ENCODE results near the gene HMCN2.

The HMCN2 gene

DNA sequence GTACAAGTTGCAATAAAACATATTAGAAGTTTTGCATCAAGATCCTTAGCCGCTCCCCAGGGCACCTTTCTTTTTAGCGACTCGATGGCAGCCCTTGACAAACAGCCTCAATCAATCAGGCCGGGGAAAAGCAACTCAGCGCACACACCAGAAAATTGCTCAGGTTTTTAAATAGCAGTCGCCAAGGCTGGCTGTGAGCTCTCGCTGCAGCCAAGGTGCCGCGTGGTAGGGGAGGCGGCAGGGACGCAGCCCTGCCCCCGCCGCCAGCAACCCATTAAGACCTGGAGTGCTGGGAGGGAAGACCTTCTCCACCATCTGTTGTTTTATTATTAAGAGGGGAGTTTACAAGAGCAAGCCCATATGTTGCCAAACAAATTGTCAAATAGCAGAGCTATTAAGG lies 201.8 kb downstream of the HMCN2 start:
- Histone ChIP-seq H3K36me3 (replicated peaks; ENCODE audit: insufficient read depth, low read length) (no peaks in the 10 kb centered on the region), H3K4me2 (ENCODE audit: low read depth, low read length) (no peak overlapping the region), H4K20me1 (ENCODE audit: insufficient read depth, low read length) (no peaks in the 10 kb centered on the region), H3K4me3 (ENCODE audit: low read length) (no peak overlapping the region), H3K9me3 (replicated peaks; ENCODE audit: insufficient read depth, low read length) (no peaks in the 10 kb centered on the region), H3K9ac (ENCODE audit: low read length) (no peak overlapping the region), H3K4me1 (ENCODE audit: low read length) (no peaks in the 10 kb centered on the region), H3K79me2 (ENCODE audit: low read length) (no peaks in the 10 kb centered on the region), H2AFZ (ENCODE audit: low read length) (no peak overlapping the region), H3K27ac (ENCODE audit: low read length) (no peak overlapping the region), H3F3A (ENCODE audit: insufficient read depth, low read length) (no peaks in the 10 kb centered on the region), H3K27me3 (replicated peaks; ENCODE audit: insufficient read depth, low read length) (peaks cover 84% of the 10 kb centered on the region), H3K9me2 (replicated peaks; ENCODE audit: insufficient read depth, low read length) (no peaks in the 10 kb centered on the region)
- no peak for TF ChIP-seq EZH2 (optimal IDR thresholded peaks at IDR 0.05; ENCODE audit: low read depth, low read length)
- TF ChIP-seq, protein P1, sequence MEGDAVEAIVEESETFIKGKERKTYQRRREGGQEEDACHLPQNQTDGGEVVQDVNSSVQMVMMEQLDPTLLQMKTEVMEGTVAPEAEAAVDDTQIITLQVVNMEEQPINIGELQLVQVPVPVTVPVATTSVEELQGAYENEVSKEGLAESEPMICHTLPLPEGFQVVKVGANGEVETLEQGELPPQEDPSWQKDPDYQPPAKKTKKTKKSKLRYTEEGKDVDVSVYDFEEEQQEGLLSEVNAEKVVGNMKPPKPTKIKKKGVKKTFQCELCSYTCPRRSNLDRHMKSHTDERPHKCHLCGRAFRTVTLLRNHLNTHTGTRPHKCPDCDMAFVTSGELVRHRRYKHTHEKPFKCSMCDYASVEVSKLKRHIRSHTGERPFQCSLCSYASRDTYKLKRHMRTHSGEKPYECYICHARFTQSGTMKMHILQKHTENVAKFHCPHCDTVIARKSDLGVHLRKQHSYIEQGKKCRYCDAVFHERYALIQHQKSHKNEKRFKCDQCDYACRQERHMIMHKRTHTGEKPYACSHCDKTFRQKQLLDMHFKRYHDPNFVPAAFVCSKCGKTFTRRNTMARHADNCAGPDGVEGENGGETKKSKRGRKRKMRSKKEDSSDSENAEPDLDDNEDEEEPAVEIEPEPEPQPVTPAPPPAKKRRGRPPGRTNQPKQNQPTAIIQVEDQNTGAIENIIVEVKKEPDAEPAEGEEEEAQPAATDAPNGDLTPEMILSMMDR (IDR thresholded peaks at IDR 0.05; ENCODE audit: low read length) = no peak
- TF ChIP-seq EZH2phosphoT487 (IDR thresholded peaks at IDR 0.05; ENCODE audit: low read length) = no peak
- DNase-seq = no peak

DNA sequence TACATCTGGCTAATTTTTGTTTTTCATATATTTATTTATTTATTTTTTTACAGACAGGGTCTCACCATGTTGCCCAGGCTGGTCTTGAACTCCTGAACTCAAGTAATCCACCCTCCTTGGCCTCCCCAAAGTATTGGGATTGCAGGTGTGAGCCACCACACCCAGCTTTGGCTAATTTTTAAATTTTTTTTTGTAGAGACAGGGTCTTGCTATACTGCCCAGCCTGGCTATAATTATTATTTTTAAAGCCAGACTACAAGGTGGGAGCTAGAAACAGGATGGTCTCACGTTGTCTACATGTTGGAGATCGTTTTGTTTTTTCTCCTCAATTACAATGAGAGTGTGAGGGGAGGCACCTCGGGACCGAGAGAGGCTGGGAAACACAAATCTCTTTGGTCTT lies 203.0 kb downstream of the HMCN2 start:
- Histone ChIP-seq H3K27me3 (replicated peaks; ENCODE audit: insufficient read depth, low read length) (peaks cover 84% of the 10 kb centered on the region), H3F3A (ENCODE audit: insufficient read depth, low read length) (no peaks in the 10 kb centered on the region), H3K9ac (ENCODE audit: low read length) (no peak overlapping the region), H3K4me3 (ENCODE audit: low read length) (no peak overlapping the region), H3K9me3 (replicated peaks; ENCODE audit: insufficient read depth, low read length) (no peaks in the 10 kb centered on the region), H2AFZ (ENCODE audit: low read length) (no peak overlapping the region), H3K36me3 (replicated peaks; ENCODE audit: insufficient read depth, low read length) (no peaks in the 10 kb centered on the region), H3K4me2 (ENCODE audit: low read depth, low read length) (no peak overlapping the region), H3K9me2 (replicated peaks; ENCODE audit: insufficient read depth, low read length) (no peaks in the 10 kb centered on the region), H3K4me1 (ENCODE audit: low read length) (no peaks in the 10 kb centered on the region), H4K20me1 (ENCODE audit: insufficient read depth, low read length) (no peaks in the 10 kb centered on the region), H3K79me2 (ENCODE audit: low read length) (no peaks in the 10 kb centered on the region), H3K27ac (ENCODE audit: low read length) (no peak overlapping the region)
- no peak for DNase-seq
- TF ChIP-seq, protein P1 (IDR thresholded peaks at IDR 0.05; ENCODE audit: low read length) = no peak
- TF ChIP-seq EZH2phosphoT487 (IDR thresholded peaks at IDR 0.05; ENCODE audit: low read length) = no peak
- no peak for TF ChIP-seq EZH2 (optimal IDR thresholded peaks at IDR 0.05; ENCODE audit: low read depth, low read length)

DNA sequence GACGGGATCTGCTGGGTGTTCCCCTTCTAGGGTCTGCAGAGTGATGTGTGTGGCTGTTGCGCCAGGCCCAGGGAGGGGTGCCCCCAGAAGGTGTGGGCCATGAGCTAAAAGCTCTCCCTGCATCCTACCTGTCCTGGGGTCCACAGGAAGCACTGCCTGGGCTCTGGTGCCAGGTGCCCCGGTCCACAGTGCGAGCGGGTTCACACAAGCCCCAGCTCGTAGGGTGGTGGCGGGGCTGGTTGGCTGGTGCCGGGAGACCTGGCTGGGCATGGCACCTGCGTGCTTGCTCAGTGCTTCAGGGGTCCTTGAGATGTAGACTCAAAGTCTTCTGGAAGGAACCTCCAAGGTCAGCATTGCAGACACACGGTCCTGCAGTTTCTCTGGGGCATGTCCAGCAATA lies 204.7 kb downstream of the HMCN2 start:
- DNase-seq = no peak
- Histone ChIP-seq H3F3A (ENCODE audit: insufficient read depth, low read length) (no peaks in the 10 kb centered on the region), H3K9me2 (replicated peaks; ENCODE audit: insufficient read depth, low read length) (no peaks in the 10 kb centered on the region), H3K9ac (ENCODE audit: low read length) (no peak overlapping the region), H3K27me3 (replicated peaks; ENCODE audit: insufficient read depth, low read length) (peaks cover 86% of the 10 kb centered on the region), H3K9me3 (replicated peaks; ENCODE audit: insufficient read depth, low read length) (no peaks in the 10 kb centered on the region), H3K36me3 (replicated peaks; ENCODE audit: insufficient read depth, low read length) (no peaks in the 10 kb centered on the region), H3K4me3 (ENCODE audit: low read length) (no peak overlapping the region), H3K4me1 (ENCODE audit: low read length) (no peaks in the 10 kb centered on the region), H3K27ac (ENCODE audit: low read length) (no peak overlapping the region), H4K20me1 (ENCODE audit: insufficient read depth, low read length) (no peaks in the 10 kb centered on the region), H3K4me2 (ENCODE audit: low read depth, low read length) (no peak overlapping the region), H2AFZ (ENCODE audit: low read length) (no peak overlapping the region), H3K79me2 (ENCODE audit: low read length) (no peaks in the 10 kb centered on the region)
- TF ChIP-seq EZH2phosphoT487 (IDR thresholded peaks at IDR 0.05; ENCODE audit: low read length) = no peak
- TF ChIP-seq EZH2 (optimal IDR thresholded peaks at IDR 0.05; ENCODE audit: low read depth, low read length) = no peak
- TF ChIP-seq, protein P1 (IDR thresholded peaks at IDR 0.05; ENCODE audit: low read length) = no peak
